Psoas muscle (tissue), 8 donors: ENCODE results near the gene SETD6. TPM values are rescaled to one million over a fixed set of nuclear protein-coding genes. Genes with fewer than 3 reads are reported as not detected.

ENCODE experiments used
- ATAC-seq, 4 donors: fragments of 200-7000 bp; cut with Tn5 transposase; one replicate each; pipeline ENCODE4 v1.9.1; 2020; ENCODE audit warnings: moderate library complexity in 3 of 4, mild to moderate bottlenecking in 2 of 4
- DNase-seq, 2 donors: peaks; one replicate each; pipeline ENCODE4 v3.0.0-alpha.2; 2020
- H3K27ac ChIP-seq: fragments of 200-600 bp; one replicate; pipeline ENCODE4 v1.8.0; 2022
- H3K27me3 ChIP-seq, 3 donors: fragments of 200-600 bp in 1 of 3; one replicate each; pipeline versions ENCODE4 v1.6.1 to v1.8.0; 2013 to 2022; ENCODE audit warnings: low read length in 2 of 3, mild to moderate bottlenecking in 2 of 3, moderate library complexity in 1 of 3; ENCODE audit not compliant: insufficient read depth in 3 of 3
- H3K36me3 ChIP-seq, 2 donors: fragments of 200-600 bp in 1 of 2; one replicate each; pipeline versions ENCODE4 v1.6.1 to v1.8.0; 2013 to 2022; ENCODE audit warnings: low read depth in 1 of 2, mild to moderate bottlenecking in 1 of 2, moderate library complexity in 1 of 2; ENCODE audit not compliant: insufficient read depth in 1 of 2
- H3K4me1 ChIP-seq: fragments of 200-600 bp; one replicate; pipeline ENCODE4 v1.8.0; 2022
- H3K4me3 ChIP-seq: fragments of 200-600 bp; one replicate; pipeline ENCODE4 v1.8.0; 2022; ENCODE audit warnings: mild to moderate bottlenecking
- H3K9me3 ChIP-seq: fragments of 200-600 bp; one replicate; pipeline ENCODE4 v1.8.0; 2022
- WGBS, 3 donors: extraction: QIAGEN DNeasy Blood & Tissue Kit; methylation state at CpG; one replicate each; pipeline versions ENCODE4 v1.1.6 to v1.1.7; 2013; 5-methylcytosine and 5-hydroxymethylcytosine counted together
- intact Hi-C, 2 donors: fragments of 100-400 bp; cut with DNase I; formaldehyde crosslinking; loops; one replicate each; pipeline versions ENCODE4 v1.11.0 to v1.14.2; 2022
- polyA plus RNA-seq, 3 donors: library from polyadenylated mRNA; stranded (reverse); fragments of 200-250 nt; gene quantifications; one replicate each; pipeline ENCODE4 v1.2.3, GENCODE V29; 2013
- total RNA-seq, 4 donors: library from RNA; stranded (reverse); fragmentation: NEBNext Ultra II Directional in 2 of 4; extraction: Animal tissue kit (Norgen Biotek cat#: 25700) in 2 of 4; gene quantifications; one replicate each; pipeline versions ENCODE4 v1.2.1 to v1.2.4, GENCODE V29; 2021 to 2023
- TF ChIP-seq, protein P1 (sequence below): fragments of 200-600 bp; IDR thresholded peaks from one replicate; pipeline ENCODE4 v1.8.0; 2022; ENCODE audit warnings: antibody characterized with exemption
- donor health status: healthy with polysubstance abuse.
- donor health status: DM: no; HTN: no; CAD: no; lungs with moderate emphysema.
- donor health status: Bipolar disorder and iron deficiency.
- donor health status: healthy.
- donor health status: DM: yes; HTN: yes; CAD: no.
- donor health status: DM: no; HTN: no; CAD: no.
- donor health status: DM: no; HTN: no; CAD: no.
- donor health status: DM: yes; HTN: yes; CAD: no.

The SETD6 gene
- total and polyA plus RNA-seq, 7 donors = 11.1 to 35.5 (median 21.0) TPM

DNA sequence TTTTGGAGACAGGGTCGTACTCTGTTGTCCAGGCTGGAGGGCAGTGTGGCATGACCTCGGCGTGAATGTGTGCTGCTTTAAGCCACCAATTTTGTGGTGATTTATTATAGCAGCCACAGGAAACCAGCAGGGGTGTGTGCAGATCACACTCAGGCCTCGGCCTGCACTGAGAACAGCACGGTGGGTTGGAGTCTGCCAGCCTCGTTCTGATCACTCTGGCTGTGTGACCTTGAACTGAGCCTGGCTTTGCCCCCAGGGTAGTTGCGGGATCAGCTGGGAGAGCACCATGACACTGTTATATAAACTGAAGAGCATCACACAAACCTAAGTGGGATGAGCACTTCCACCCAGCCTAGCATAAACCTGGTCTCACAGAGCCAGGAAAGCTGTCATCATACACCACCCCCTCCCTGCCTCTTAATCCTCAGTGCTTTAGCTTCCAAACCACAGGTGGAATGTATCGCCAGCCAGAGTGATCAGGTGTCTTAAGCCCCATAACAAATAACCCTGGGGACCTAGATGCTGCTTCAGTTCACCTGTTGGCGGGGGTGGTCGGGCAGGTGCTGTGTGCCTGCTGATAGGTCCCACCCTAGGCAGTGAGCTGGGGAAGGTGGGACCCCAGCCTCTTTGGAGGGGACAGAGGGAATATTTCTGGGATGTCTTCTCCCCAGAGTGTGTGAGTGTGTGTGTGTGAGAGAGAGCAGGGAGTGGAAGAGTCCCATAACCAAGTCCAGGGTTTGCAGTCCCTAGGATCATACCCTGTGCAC, 43.9 kb upstream of the SETD6 start:
- intact Hi-C loops = no loop called here
- Histone ChIP-seq H3K27me3 (peaks cover 0 to 26% (median 11%) of the 10 kb centered on the region in 3 donors), H3K4me1 (no peaks in the 10 kb centered on the region), H3K36me3 (no peaks in the 10 kb centered on the region), H3K27ac (no peak overlapping the region), H3K9me3 (no peaks in the 10 kb centered on the region), H3K4me3 (no peak overlapping the region)
- ATAC-seq (no peak), DNase-seq (no peak)
- TF ChIP-seq, protein P1, sequence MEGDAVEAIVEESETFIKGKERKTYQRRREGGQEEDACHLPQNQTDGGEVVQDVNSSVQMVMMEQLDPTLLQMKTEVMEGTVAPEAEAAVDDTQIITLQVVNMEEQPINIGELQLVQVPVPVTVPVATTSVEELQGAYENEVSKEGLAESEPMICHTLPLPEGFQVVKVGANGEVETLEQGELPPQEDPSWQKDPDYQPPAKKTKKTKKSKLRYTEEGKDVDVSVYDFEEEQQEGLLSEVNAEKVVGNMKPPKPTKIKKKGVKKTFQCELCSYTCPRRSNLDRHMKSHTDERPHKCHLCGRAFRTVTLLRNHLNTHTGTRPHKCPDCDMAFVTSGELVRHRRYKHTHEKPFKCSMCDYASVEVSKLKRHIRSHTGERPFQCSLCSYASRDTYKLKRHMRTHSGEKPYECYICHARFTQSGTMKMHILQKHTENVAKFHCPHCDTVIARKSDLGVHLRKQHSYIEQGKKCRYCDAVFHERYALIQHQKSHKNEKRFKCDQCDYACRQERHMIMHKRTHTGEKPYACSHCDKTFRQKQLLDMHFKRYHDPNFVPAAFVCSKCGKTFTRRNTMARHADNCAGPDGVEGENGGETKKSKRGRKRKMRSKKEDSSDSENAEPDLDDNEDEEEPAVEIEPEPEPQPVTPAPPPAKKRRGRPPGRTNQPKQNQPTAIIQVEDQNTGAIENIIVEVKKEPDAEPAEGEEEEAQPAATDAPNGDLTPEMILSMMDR = no peak
- WGBS, 3 donors = 43 to 48% (median 45%) methylated on average over 10 of the region's 10 CpGs

DNA sequence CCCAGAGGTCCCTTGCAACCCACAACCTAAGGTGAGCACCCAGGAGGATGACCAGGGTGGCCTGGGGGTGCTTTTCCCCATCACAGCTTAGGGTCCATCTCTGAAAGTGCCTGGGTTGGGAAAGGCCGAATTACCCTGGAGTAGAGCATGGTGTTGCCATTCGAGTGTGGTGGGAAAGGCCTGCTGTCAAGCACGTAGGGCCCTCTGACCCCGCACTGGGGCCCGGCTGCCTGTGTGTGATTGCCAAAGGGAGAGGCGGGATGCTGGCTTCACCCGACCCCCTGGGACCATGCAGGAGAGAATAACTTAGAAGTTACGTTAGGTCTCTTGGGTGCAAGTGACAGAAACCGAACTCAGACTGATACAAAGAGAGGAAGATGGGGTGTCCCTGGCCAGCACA, 43.1 kb upstream of the SETD6 start:
- Histone ChIP-seq H3K4me1 (no peaks in the 10 kb centered on the region), H3K9me3 (no peaks in the 10 kb centered on the region), H3K27ac (no peak overlapping the region), H3K27me3 (peaks cover 0 to 17% (median 7%) of the 10 kb centered on the region in 3 donors), H3K4me3 (no peak overlapping the region), H3K36me3 (no peaks in the 10 kb centered on the region)
- WGBS, 3 donors = 74 to 78% (median 78%) methylated on average over 9 of the region's 9 CpGs
- intact Hi-C loops = no loop called here
- no peak for DNase-seq
- ATAC-seq = no peak
- TF ChIP-seq, protein P1 = no peak

DNA sequence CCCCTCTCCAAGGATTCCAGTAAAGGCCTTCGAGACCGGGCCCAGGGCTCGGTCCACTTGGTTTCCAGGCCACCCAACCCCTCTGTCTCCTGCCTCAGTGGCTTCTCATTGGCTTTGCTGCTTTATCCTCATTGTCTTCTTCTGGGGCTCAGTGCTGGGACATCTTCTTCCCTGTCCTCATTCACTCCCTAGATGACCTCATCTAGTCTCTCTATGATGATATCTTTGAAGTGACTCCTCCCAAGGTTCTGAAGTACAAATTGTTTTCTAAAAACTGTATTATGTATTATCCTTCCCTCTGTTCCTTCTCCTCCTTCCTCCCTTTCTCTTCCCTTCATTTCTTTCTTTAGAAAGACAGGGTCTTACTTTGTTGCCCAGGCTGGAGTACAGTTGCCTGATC, 42.5 kb upstream of the SETD6 start:
- no peaks in the 10 kb centered on the region for H3K4me1 ChIP-seq

DNA sequence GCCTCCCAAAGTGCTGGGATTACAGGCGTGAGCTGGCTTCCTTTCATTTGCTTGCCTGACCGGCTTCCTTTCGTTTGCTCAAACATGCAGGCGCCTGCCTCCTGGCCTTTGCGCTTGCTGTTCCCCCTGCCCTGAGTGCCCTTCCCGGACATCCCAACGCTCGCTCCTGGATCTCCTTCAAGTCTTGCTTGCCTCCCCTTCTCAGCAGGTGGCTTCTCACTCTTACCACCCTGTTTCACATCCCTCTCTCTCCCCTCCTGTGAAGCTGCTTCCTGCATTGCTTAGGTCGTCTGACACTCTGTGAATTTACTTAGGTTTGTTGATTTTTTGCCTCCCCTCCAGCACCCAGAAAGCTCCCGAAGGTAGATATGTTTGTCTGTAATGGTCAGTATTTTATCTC, 41.0 kb upstream of the SETD6 start:
- H3K27me3 ChIP-seq = peaks cover 0 to 3% (median 3%) of the 10 kb centered on the region in 3 donors
- intact Hi-C loops = no loop called here
- WGBS, 3 donors = 59 to 73% (median 70%) methylated on average over 10 of the region's 10 CpGs
- TF ChIP-seq, protein P1 = no peak
- H3K9me3 ChIP-seq = no peaks in the 10 kb centered on the region
- H3K4me3 ChIP-seq = no peak overlapping the region
- H3K4me1 ChIP-seq = no peaks in the 10 kb centered on the region
- no peaks in the 10 kb centered on the region for H3K36me3 ChIP-seq
- peak overlapping the region; percentile 41 for H3K27ac ChIP-seq
- DNase-seq (no peak), ATAC-seq (no peak)

More for the DNA sequence above, 42.5 kb upstream of the SETD6 start:
- H3K27ac ChIP-seq = no peak overlapping the region
- no peak overlapping the region for H3K4me3 ChIP-seq
- peaks cover 0 to 12% (median 3%) of the 10 kb centered on the region in 3 donors for H3K27me3 ChIP-seq
- TF ChIP-seq, protein P1 = no peak
- ATAC-seq = no peak
- no peak for DNase-seq
- 87 to 100% (median 91%) methylated on average over 3 of the region's 3 CpGs for WGBS, 3 donors
- H3K9me3 ChIP-seq = no peaks in the 10 kb centered on the region
- intact Hi-C loops = no loop called here
- H3K36me3 ChIP-seq = no peaks in the 10 kb centered on the region
